Stimulated activated CD4-positive, alpha-beta T cell treated with anti-CD3 and anti-CD28 coated beads, Interleukin-2, amount 100 ng/mL, for 4 hours (primary cell): ENCODE data around the gene EPN3.

Experiments
- DNase-seq: peaks from one replicate; pipeline ENCODE4 v3.0.0-alpha.2; 2020; ENCODE audit warnings: low read depth

Gene EPN3

GRCh38 chr17:50569592-50569991 lies 37.1 kb downstream of the EPN3 start:
- DNase-seq, result no peak

GRCh38 chr17:50570032-50570431 lies 37.5 kb downstream of the EPN3 start:
- DNase-seq, result no peak

- no peak for DNase-seq
Observed at GRCh38 chr17:50570528-50570927, 38.0 kb downstream of the EPN3 start.

GRCh38 chr17:50571681-50572080 lies 39.1 kb downstream of the EPN3 start:
- no peak for DNase-seq

GRCh38 chr17:50572541-50572940 lies 40.0 kb downstream of the EPN3 start:
- no peak for DNase-seq

- DNase-seq, result no peak
Observed at GRCh38 chr17:50573866-50574611, 41.5 kb downstream of the EPN3 start.

GRCh38 chr17:50575581-50576210 lies 43.2 kb downstream of the EPN3 start:
- no peak for DNase-seq

GRCh38 chr17:50576864-50577263 lies 44.3 kb downstream of the EPN3 start:
- no peak for DNase-seq

- DNase-seq, result no peak
Observed at GRCh38 chr17:50577451-50577954, 45.0 kb downstream of the EPN3 start.

- no peak for DNase-seq
Observed at GRCh38 chr17:50578173-50578572, 45.6 kb downstream of the EPN3 start.

GRCh38 chr17:50579399-50579798 lies 46.9 kb downstream of the EPN3 start:
- no peak for DNase-seq

- DNase-seq, result no peak
Observed at GRCh38 chr17:50580646-50581045, 48.1 kb downstream of the EPN3 start.

GRCh38 chr17:50581316-50581715 lies 48.8 kb downstream of the EPN3 start:
- DNase-seq, result no peak

- DNase-seq, result no peak
Observed at GRCh38 chr17:50582741-50583140, 50.2 kb downstream of the EPN3 start.

- DNase-seq, result no peak
Observed at GRCh38 chr17:50583641-50584040, 51.1 kb downstream of the EPN3 start.

GRCh38 chr17:50584116-50584515 lies 51.6 kb downstream of the EPN3 start:
- DNase-seq, result no peak

GRCh38 chr17:50584749-50585148 lies 52.2 kb downstream of the EPN3 start:
- DNase-seq, result no peak

- no peak for DNase-seq
Observed at GRCh38 chr17:50585346-50585745, 52.8 kb downstream of the EPN3 start.

GRCh38 chr17:50585891-50586290 lies 53.4 kb downstream of the EPN3 start:
- no peak for DNase-seq

- DNase-seq, result no peak
Observed at GRCh38 chr17:50586421-50587247, 54.1 kb downstream of the EPN3 start.

- no peak for DNase-seq
Observed at GRCh38 chr17:50587571-50587970, 55.0 kb downstream of the EPN3 start.

GRCh38 chr17:50588391-50589049 lies 56.0 kb downstream of the EPN3 start:
- DNase-seq, result no peak
